A673 (cell line): ENCODE data around the gene CCDC18.

Experiments
- EZH2 ChIP-seq: fragments of 200-600 bp; sonication (generic); IDR thresholded peaks from 2 replicates; pipeline ENCODE4 v1.6.1; 2017; ENCODE audit warnings: borderline replicate concordance, low read depth, mild to moderate bottlenecking, mixed read lengths, antibody characterized with exemption, low read length; ENCODE audit not compliant: poor library complexity, severe bottlenecking
- TF ChIP-seq, protein P1 (sequence below): fragments of 300-800, 200-600 bp; sonication (generic); conservative IDR thresholded peaks from 2 replicates; pipeline ENCODE4 v1.5.1; 2017; ENCODE audit warnings: low read depth, mild to moderate bottlenecking, antibody characterized with exemption, low read length, moderate library complexity, mixed read lengths

DNA sequence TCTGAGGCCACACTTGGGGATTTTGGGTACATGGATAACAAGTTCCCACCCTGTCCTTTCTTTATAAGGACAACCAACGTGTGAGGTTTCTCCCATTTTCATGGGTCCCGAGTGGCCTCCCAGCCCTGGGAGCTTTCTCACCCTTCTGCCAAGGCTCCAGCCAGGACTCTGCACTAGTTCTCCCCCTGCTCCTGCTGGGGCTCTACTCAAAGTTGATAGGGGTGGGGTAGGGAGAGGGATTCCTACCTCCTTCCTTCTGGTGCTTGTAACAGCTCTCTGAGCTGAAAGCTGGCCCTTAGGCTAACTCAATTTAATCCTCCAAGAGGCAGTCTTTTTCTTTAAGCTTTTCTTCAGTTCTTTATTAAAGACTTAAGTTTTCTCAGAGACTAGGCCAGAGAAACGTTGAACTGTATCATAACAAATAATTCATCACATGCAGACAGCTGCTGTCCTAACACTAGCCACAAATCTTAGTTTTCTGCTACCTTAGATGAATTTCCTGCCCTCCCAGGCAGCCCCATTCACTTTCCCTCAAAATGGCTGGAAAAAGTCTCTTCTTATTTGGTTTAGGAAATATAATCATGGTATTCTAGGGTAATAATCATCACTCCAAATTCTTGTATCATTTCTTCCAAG is 142.8 kb downstream of the CCDC18 start:
- TF ChIP-seq, protein P1, sequence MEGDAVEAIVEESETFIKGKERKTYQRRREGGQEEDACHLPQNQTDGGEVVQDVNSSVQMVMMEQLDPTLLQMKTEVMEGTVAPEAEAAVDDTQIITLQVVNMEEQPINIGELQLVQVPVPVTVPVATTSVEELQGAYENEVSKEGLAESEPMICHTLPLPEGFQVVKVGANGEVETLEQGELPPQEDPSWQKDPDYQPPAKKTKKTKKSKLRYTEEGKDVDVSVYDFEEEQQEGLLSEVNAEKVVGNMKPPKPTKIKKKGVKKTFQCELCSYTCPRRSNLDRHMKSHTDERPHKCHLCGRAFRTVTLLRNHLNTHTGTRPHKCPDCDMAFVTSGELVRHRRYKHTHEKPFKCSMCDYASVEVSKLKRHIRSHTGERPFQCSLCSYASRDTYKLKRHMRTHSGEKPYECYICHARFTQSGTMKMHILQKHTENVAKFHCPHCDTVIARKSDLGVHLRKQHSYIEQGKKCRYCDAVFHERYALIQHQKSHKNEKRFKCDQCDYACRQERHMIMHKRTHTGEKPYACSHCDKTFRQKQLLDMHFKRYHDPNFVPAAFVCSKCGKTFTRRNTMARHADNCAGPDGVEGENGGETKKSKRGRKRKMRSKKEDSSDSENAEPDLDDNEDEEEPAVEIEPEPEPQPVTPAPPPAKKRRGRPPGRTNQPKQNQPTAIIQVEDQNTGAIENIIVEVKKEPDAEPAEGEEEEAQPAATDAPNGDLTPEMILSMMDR = no peak
- no peak for TF ChIP-seq EZH2
